PC-9 (cell line): ENCODE measurements around the gene TNFRSF25. TPM values are rescaled to one million over a fixed set of nuclear protein-coding genes. Genes with fewer than 3 reads are reported as not detected.

Experiments used
- BruUV-seq: library from RNA; stranded (reverse); fragments of 400-500 nt; replicated peaks from 2 replicates; lab custom pipeline; 2021; lab: Mats Ljungman, UMichigan
- CTCF ChIA-PET: fragments of 300-600 bp; sonication (Branson Sonifier 250); formaldehyde crosslinking; loops from one replicate; lab custom pipeline; 2022; ENCODE audit warnings: antibody characterized with exemption; lab: Charles Lee
- POLR2A ChIA-PET: fragments of 300-600 bp; sonication (Branson Sonifier 250); formaldehyde crosslinking; loops from one replicate; lab custom pipeline; 2022; ENCODE audit warnings: antibody characterized with exemption; ENCODE audit not compliant: unreplicated experiment; lab: Charles Lee
- DNase-seq, 2 experiments: peaks; one replicate each; pipeline versions ENCODE4 v3.0.0 to v3.0.0-alpha.2; 2015 to 2022; ENCODE audit warnings: mixed read lengths in 1 of 2
- H2AFZ ChIP-seq: fragments of 200-600 bp; sonication (generic); 2 replicates; pipeline ENCODE4 v1.8.1; 2017; ENCODE audit warnings: antibody characterized with exemption
- H3F3A ChIP-seq: fragments of 200-600 bp; sonication (generic); 2 replicates; pipeline ENCODE4 v1.8.1; 2017; ENCODE audit warnings: antibody characterized with exemption, mild to moderate bottlenecking, low read depth; ENCODE audit not compliant: insufficient read depth
- H3K27ac ChIP-seq: fragments of 200-600 bp; sonication (generic); 2 replicates; pipeline ENCODE4 v1.6.1; 2016; ENCODE audit warnings: mixed run types
- H3K27me3 ChIP-seq: fragments of 200-600 bp; sonication (generic); 2 replicates; pipeline ENCODE4 v1.6.1; 2016; ENCODE audit warnings: low read depth, mixed run types; ENCODE audit not compliant: insufficient read depth
- H3K36me3 ChIP-seq: fragments of 200-600 bp; sonication (generic); 2 replicates; pipeline ENCODE4 v1.6.1; 2016; ENCODE audit warnings: low read depth, mixed run types
- H3K4me1 ChIP-seq: fragments of 200-600 bp; sonication (generic); replicated peaks from 2 replicates; pipeline ENCODE4 v1.6.1; 2016; ENCODE audit warnings: mixed run types; ENCODE audit not compliant: insufficient read depth
- H3K4me2 ChIP-seq: fragments of 200-600 bp; sonication (generic); 2 replicates; pipeline ENCODE4 v1.6.1; 2017; ENCODE audit warnings: mixed run types
- H3K4me3 ChIP-seq: fragments of 200-600 bp; sonication (generic); 2 replicates; pipeline ENCODE4 v1.6.1; 2016; ENCODE audit warnings: mixed run types
- H3K79me2 ChIP-seq: fragments of 200-600 bp; sonication (generic); 2 replicates; pipeline ENCODE4 v1.6.1; 2017; ENCODE audit warnings: low read depth, mixed run types
- H3K9me2 ChIP-seq: fragments of 200-600 bp; sonication (generic); 2 replicates; pipeline ENCODE4 v1.8.1; 2017; ENCODE audit warnings: mild to moderate bottlenecking; ENCODE audit not compliant: insufficient read depth
- H3K9me3 ChIP-seq: fragments of 200-600 bp; sonication (generic); 2 replicates; pipeline ENCODE4 v1.8.1; 2016; ENCODE audit warnings: low read depth; ENCODE audit not compliant: insufficient read depth
- H4K20me1 ChIP-seq: fragments of 200-600 bp; sonication (generic); 2 replicates; pipeline ENCODE4 v1.8.1; 2017; ENCODE audit not compliant: insufficient read depth
- EZH2 ChIP-seq: fragments of 200-600 bp; sonication (generic); IDR thresholded peaks from 2 replicates; pipeline ENCODE4 v1.8.0; 2017; ENCODE audit warnings: antibody characterized with exemption, low read depth
- intact Hi-C: fragments of 100-400 bp; cut with micrococcal nuclease; formaldehyde crosslinking; loops from one replicate; pipeline ENCODE4 v1.10.0; 2022; ENCODE audit not compliant: unreplicated experiment
- total RNA-seq: library from RNA; stranded (reverse); gene quantifications from 2 replicates; pipeline ENCODE4 v1.2.3, GENCODE V29; 2021
- TF ChIP-seq, protein P1 (sequence below): fragments of 200-600 bp; sonication (generic); conservative IDR thresholded peaks from 2 replicates; pipeline ENCODE4 v1.6.1; 2017; ENCODE audit warnings: mixed run types, antibody characterized with exemption, mild to moderate bottlenecking, moderate library complexity

Gene TNFRSF25
- total RNA-seq, 1 experiment from 2014 or later: 12.3 TPM

DNA sequence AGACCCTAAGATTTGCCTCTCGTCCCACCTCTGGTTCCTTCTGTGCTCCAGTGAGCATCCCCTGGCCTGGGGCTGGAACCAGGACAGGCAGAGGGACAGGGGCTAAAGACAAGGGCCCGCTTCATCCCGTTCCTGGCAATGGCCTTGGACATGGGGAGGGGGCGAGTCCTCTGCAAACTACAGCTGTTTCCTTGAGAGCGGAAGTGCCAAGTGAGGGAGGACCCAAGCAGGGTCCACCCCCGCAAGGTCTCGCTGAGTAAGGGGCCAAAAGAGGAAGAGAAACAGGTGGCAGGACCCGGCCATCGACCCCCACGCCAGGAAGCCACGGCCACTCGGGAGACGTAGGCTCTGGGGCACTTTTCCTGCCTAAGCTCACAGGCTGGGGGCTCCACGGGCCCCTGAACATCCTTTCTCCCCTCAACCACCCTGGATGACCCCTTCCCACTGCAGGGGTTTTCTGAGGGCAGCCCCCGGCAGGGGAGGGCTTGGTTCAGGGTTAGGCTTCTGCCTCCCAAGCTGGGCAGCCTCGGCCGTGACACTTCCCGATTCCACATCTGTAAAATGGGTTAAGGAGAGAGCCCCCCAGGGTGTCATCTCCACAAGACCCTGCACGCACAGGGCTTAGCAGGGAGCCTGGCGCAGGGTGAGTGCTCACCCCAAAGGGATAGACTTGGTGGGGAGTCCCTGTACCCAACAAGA lies 43.4 kb upstream of the TNFRSF25 start:
- H3K4me3 ChIP-seq: no peak overlapping the region
- H3K27me3 ChIP-seq: no peaks in the 10 kb centered on the region
- H2AFZ ChIP-seq: no peak overlapping the region
- POLR2A ChIA-PET: interaction anchor here (0.6 kb wide), 1 partner anchor 90 kb away, joined by 12 read pairs; the partner anchor contains the start of gene HES2
- TF ChIP-seq, protein P1, sequence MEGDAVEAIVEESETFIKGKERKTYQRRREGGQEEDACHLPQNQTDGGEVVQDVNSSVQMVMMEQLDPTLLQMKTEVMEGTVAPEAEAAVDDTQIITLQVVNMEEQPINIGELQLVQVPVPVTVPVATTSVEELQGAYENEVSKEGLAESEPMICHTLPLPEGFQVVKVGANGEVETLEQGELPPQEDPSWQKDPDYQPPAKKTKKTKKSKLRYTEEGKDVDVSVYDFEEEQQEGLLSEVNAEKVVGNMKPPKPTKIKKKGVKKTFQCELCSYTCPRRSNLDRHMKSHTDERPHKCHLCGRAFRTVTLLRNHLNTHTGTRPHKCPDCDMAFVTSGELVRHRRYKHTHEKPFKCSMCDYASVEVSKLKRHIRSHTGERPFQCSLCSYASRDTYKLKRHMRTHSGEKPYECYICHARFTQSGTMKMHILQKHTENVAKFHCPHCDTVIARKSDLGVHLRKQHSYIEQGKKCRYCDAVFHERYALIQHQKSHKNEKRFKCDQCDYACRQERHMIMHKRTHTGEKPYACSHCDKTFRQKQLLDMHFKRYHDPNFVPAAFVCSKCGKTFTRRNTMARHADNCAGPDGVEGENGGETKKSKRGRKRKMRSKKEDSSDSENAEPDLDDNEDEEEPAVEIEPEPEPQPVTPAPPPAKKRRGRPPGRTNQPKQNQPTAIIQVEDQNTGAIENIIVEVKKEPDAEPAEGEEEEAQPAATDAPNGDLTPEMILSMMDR: no peak
- no peak for TF ChIP-seq EZH2
- DNase-seq: no peak
- H3F3A ChIP-seq: no peaks in the 10 kb centered on the region; the same call in 1 of the 2 replicates
- H3K27ac ChIP-seq: no peak overlapping the region
- H3K79me2 ChIP-seq: no peaks in the 10 kb centered on the region
- BruUV-seq: no TSS peak
- intact Hi-C loops: no loop called here
- peaks cover 5% of the 10 kb centered on the region; the same call in 1 of the 2 replicates for H3K4me1 ChIP-seq
- no peak overlapping the region for H3K4me2 ChIP-seq
- H3K9me3 ChIP-seq: no peaks in the 10 kb centered on the region
- no peaks in the 10 kb centered on the region for H4K20me1 ChIP-seq
- CTCF ChIA-PET: no interaction called here
- no peaks in the 10 kb centered on the region for H3K36me3 ChIP-seq
- H3K9me2 ChIP-seq: no peaks in the 10 kb centered on the region

DNA sequence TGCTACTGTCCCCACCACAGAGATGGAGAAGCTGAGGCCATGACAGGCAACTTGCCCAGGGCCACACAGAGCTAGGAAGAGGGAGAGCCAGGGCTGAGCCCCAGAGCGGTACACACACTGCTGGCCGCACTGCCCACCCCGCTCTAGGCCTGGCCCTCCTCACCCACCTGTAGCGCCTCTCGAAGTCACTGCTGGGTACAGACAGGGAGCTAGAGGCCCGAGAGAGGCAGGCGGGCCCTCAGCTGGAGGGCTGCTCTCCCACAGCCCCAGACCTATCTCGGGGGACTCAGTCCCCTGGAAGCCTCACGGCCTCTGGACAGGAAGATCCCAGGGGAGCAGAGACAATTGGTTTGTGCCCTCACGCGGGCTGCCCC lies 42.8 kb upstream of the TNFRSF25 start:
- CTCF ChIA-PET: no interaction called here
- Histone ChIP-seq H3K27ac (no peak overlapping the region), H4K20me1 (no peaks in the 10 kb centered on the region), H3K27me3 (no peaks in the 10 kb centered on the region), H3K4me3 (no peak overlapping the region), H3K4me2 (no peak overlapping the region), H3K9me2 (no peaks in the 10 kb centered on the region), H3K4me1 (peaks cover 5% of the 10 kb centered on the region; the same call in 1 of the 2 replicates), H3F3A (no peaks in the 10 kb centered on the region; the same call in 1 of the 2 replicates), H3K36me3 (no peaks in the 10 kb centered on the region), H3K9me3 (no peaks in the 10 kb centered on the region), H3K79me2 (no peaks in the 10 kb centered on the region), H2AFZ (no peak overlapping the region)
- TF ChIP-seq, protein P1: no peak
- no peak for TF ChIP-seq EZH2
- BruUV-seq: no TSS peak
- no peak for DNase-seq
- POLR2A ChIA-PET: interaction anchor here (0.6 kb wide), 1 partner anchor 89 kb away, joined by 12 read pairs; the partner anchor contains the start of gene HES2
- intact Hi-C loops: no loop called here

DNA sequence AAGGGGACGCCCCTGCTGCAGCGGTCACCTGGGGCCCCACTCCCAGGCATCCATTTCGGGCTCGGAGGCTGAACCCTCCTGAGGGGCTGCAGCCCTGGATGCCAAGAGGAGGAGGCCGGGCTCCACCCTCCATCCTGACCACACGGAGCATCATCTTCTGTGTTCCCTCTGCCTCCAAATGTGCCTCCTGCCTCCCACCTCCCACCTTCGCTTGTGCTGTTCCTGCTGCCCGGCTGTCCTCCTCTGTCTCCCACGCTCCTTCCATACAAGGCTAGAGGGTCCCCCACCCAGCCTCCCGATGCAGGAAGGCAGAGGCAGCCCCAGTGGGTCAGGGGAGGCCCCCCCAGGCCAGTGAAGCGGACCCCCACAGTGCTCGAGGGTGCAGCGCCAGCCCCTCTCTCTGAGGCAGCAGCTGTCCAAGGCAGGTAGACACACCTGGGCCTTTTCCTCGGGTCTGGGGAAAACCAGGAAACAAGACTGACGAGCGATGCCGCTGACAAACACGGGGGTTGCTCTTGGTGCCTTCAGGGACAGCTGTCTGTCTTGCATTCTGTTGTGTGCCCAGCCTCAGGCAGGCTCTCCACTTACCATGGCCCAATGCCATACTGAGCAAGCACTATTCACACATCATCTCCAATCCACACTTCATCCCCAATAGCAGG lies 42.3 kb upstream of the TNFRSF25 start:
- H3F3A ChIP-seq: no peaks in the 10 kb centered on the region; the same call in 1 of the 2 replicates
- intact Hi-C loops: no loop called here
- no peaks in the 10 kb centered on the region for H3K27me3 ChIP-seq
- H3K4me3 ChIP-seq: no peak overlapping the region
- H3K9me3 ChIP-seq: no peaks in the 10 kb centered on the region
- no TSS peak for BruUV-seq
- H3K4me2 ChIP-seq: no peak overlapping the region
- no peak overlapping the region for H2AFZ ChIP-seq
- no peaks in the 10 kb centered on the region for H3K9me2 ChIP-seq
- POLR2A ChIA-PET: no interaction called here
- no peak overlapping the region for H3K27ac ChIP-seq
- no peak for TF ChIP-seq EZH2
- TF ChIP-seq, protein P1: no peak
- CTCF ChIA-PET: no interaction called here
- no peaks in the 10 kb centered on the region for H3K36me3 ChIP-seq
- H4K20me1 ChIP-seq: no peaks in the 10 kb centered on the region
- H3K79me2 ChIP-seq: no peaks in the 10 kb centered on the region
- DNase-seq: no peak
- H3K4me1 ChIP-seq: peaks cover 5% of the 10 kb centered on the region; the same call in 1 of the 2 replicates
